Stomach (tissue), 4 donors: ENCODE measurements around the gene PRMT1.

Experiments used
- POLR2A ChIP-seq, 4 donors: fragments of 450-650 bp; IDR thresholded peaks; one replicate each; pipeline ENCODE4 v1.6.1; 2016; ENCODE audit warnings: antibody characterized with exemption in 4 of 4, control low read depth in 2 of 4, mild to moderate bottlenecking in 1 of 4, moderate library complexity in 1 of 4
- POLR2AphosphoS5 ChIP-seq, 3 donors: sonication (generic); formaldehyde crosslinking; IDR thresholded peaks; one replicate each; pipeline ENCODE4 v1.6.1; 2016; ENCODE audit warnings: antibody characterized with exemption in 3 of 3
- TF ChIP-seq, protein P1 (sequence below), 7 experiments: fragments of 450-650 bp in 4 of 7; fragments of 200-600 bp in 3 of 7; sonication (generic) in 3 of 7; IDR thresholded peaks; one replicate each; pipeline ENCODE4 v1.5.1; 2016 to 2019; ENCODE audit warnings: antibody characterized with exemption in 7 of 7, control low read depth in 2 of 7, mild to moderate bottlenecking in 1 of 7

DNA sequence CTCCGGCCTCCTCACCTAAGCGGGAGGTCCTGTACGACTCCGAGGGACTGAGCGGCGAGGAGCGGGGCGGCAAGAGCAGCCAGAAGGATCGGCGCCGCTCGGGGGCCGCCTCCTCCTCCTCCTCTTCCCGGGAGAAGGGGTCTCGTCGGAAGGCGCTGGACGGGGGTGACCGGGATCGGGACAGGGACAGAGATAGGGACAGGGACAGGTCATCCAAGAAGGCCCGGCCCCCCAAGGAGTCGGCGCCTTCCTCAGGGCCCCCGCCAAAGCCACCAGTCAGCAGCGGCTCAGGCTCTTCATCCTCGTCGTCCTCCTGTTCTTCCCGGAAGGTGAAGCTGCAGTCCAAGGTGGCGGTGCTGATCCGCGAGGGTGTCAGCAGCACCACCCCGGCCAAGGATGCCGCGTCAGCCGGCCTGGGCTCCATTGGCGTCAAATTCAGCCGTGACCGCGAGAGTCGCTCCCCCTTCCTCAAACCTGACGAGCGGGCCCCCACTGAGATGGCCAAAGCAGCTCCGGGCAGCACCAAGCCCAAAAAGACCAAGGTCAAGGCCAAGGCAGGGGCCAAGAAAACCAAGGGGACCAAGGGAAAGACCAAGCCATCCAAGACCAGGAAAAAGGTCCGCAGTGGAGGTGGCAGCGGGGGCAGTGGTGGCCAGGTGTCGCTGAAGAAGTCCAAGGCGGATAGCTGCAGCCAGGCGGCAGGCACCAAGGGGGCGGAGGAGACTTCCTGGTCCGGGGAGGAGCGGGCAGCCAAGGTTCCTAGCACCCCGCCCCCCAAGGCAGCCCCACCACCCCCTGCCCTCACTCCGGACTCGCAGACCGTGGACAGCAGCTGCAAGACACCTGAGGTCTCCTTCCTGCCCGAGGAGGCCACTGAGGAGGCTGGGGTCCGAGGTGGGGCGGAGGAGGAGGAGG is 24.3 kb upstream of the PRMT1 start:
- TF ChIP-seq POLR2AphosphoS5 (IDR thresholded peaks at IDR 0.05) (no peak), POLR2A (IDR thresholded peaks at IDR 0.05) (no peak)
- TF ChIP-seq, protein P1, sequence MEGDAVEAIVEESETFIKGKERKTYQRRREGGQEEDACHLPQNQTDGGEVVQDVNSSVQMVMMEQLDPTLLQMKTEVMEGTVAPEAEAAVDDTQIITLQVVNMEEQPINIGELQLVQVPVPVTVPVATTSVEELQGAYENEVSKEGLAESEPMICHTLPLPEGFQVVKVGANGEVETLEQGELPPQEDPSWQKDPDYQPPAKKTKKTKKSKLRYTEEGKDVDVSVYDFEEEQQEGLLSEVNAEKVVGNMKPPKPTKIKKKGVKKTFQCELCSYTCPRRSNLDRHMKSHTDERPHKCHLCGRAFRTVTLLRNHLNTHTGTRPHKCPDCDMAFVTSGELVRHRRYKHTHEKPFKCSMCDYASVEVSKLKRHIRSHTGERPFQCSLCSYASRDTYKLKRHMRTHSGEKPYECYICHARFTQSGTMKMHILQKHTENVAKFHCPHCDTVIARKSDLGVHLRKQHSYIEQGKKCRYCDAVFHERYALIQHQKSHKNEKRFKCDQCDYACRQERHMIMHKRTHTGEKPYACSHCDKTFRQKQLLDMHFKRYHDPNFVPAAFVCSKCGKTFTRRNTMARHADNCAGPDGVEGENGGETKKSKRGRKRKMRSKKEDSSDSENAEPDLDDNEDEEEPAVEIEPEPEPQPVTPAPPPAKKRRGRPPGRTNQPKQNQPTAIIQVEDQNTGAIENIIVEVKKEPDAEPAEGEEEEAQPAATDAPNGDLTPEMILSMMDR (IDR thresholded peaks at IDR 0.05) = no peak
